GM06990 (cell line): ENCODE data around the gene PAPOLA.

Experiments used
- DNase-seq: peaks from one replicate; pipeline ENCODE4 v3.0.0-alpha.2; 2011; ENCODE audit not compliant: insufficient read length; ENCODE audit errors: extremely low read depth
- H3K27me3 ChIP-seq: replicated peaks from 2 replicates; pipeline ENCODE4 v1.6.0; 2011; ENCODE audit warnings: low read length; ENCODE audit not compliant: control insufficient read depth, insufficient read depth
- H3K36me3 ChIP-seq: 2 replicates; pipeline ENCODE4 v1.5.1; 2011; ENCODE audit warnings: low read length; ENCODE audit not compliant: control insufficient read depth, insufficient read depth
- H3K4me3 ChIP-seq: replicated peaks from 2 replicates; pipeline ENCODE4 v1.5.1; 2011; ENCODE audit warnings: low read depth, mild to moderate bottlenecking, control low read depth, low read length
- CTCF ChIP-seq: IDR thresholded peaks from 2 replicates; pipeline ENCODE4 v1.5.1; 2011; ENCODE audit warnings: low read length, control low read depth, mild to moderate bottlenecking, inconsistent platforms; ENCODE audit not compliant: insufficient read depth, poor library complexity, severe bottlenecking

The PAPOLA gene

GRCh38 chr14:96511667-96512066 is 9.5 kb downstream of the PAPOLA start:
- no peak for DNase-seq
- Histone ChIP-seq H3K27me3 (no peaks in the 10 kb centered on the region), H3K4me3 (no peak overlapping the region), H3K36me3 (no peaks in the 10 kb centered on the region)
- TF ChIP-seq CTCF = no peak

- no peak for TF ChIP-seq CTCF
- no peaks in the 10 kb centered on the region for H3K36me3 ChIP-seq
- H3K27me3 ChIP-seq = no peaks in the 10 kb centered on the region
- DNase-seq = no peak
- no peak overlapping the region for H3K4me3 ChIP-seq
These were observed 9.9 kb downstream of the PAPOLA start for GRCh38 chr14:96512122-96512521.

GRCh38 chr14:96512602-96513397 is 10.6 kb downstream of the PAPOLA start:
- no peak for TF ChIP-seq CTCF
- no peaks in the 10 kb centered on the region for H3K36me3 ChIP-seq
- H3K4me3 ChIP-seq = no peak overlapping the region; the same call in 1 of the 2 replicates
- peak; percentile 24 for DNase-seq
- H3K27me3 ChIP-seq = no peaks in the 10 kb centered on the region

- no peak for TF ChIP-seq CTCF
- Histone ChIP-seq H3K4me3 (no peak overlapping the region; the same call in 1 of the 2 replicates), H3K36me3 (no peaks in the 10 kb centered on the region), H3K27me3 (no peaks in the 10 kb centered on the region)
- DNase-seq = no peak
These were observed 12.5 kb downstream of the PAPOLA start for GRCh38 chr14:96514694-96515093.

- TF ChIP-seq CTCF = no peak
These were observed 13.5 kb downstream of the PAPOLA start for GRCh38 chr14:96515731-96516130.

GRCh38 chr14:96516351-96516750 is 14.2 kb downstream of the PAPOLA start:
- no peak overlapping the region for H3K4me3 ChIP-seq
- no peaks in the 10 kb centered on the region for H3K27me3 ChIP-seq
- no peaks in the 10 kb centered on the region; the same call in 1 of the 2 replicates for H3K36me3 ChIP-seq
- DNase-seq = no peak
- TF ChIP-seq CTCF = no peak

More at GRCh38 chr14:96515731-96516130, 13.5 kb downstream of the PAPOLA start:
- H3K36me3 ChIP-seq = no peaks in the 10 kb centered on the region; the same call in 1 of the 2 replicates
- H3K4me3 ChIP-seq = no peak overlapping the region
- H3K27me3 ChIP-seq = no peaks in the 10 kb centered on the region
- DNase-seq = no peak
